ENCODE results near the gene DOK6. TPM values are rescaled to one million over a fixed set of nuclear protein-coding genes. Genes with fewer than 3 reads are reported as not detected.

DOK6 gene
- total and polyA plus RNA-seq, 10 of the 15 experiments (the other 5 are each of a cell fraction or from before 2014, with no cell fraction given): 0.01 to 0.09 (median 0.04) TPM; not detected in 4

DNA sequence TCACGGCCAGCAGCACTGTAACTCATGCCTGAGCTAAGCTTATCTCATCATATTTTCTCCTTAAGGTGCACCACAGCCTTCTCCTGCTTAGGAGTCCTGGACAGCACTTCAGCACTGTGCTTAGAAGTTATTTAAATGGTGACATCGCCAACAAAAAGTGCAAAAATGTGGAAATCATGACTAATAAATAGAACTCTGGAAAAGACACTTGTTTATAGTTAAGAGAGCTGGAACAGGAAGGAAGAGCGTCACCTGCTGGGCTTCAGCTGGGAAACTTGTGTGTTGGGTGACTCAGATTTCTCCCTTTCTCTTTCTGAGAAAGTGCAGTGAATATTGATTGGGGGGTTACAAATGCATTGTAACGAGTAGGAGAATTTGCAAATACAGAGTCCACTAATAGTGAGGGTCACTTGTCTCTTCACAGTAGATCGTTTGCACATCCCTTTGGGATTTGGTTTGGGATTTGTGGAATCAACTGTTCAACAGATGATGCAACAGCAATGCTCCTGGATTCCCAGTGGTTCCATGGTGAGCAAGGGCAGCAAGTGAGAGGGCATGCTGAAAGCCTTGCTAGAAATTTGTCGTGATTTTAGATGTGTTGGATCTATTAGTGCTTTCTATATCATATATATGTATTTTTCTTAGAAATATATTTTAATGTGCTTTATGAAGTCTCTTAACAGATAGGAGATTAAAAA is 84.2 kb downstream of the DOK6 start (continued):
- TF ChIP-seq, protein P1, sequence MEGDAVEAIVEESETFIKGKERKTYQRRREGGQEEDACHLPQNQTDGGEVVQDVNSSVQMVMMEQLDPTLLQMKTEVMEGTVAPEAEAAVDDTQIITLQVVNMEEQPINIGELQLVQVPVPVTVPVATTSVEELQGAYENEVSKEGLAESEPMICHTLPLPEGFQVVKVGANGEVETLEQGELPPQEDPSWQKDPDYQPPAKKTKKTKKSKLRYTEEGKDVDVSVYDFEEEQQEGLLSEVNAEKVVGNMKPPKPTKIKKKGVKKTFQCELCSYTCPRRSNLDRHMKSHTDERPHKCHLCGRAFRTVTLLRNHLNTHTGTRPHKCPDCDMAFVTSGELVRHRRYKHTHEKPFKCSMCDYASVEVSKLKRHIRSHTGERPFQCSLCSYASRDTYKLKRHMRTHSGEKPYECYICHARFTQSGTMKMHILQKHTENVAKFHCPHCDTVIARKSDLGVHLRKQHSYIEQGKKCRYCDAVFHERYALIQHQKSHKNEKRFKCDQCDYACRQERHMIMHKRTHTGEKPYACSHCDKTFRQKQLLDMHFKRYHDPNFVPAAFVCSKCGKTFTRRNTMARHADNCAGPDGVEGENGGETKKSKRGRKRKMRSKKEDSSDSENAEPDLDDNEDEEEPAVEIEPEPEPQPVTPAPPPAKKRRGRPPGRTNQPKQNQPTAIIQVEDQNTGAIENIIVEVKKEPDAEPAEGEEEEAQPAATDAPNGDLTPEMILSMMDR (IDR thresholded peaks at IDR 0.05 in 2 of 3, conservative IDR thresholded peaks at IDR 0.05 in 1 of 3; ENCODE audit: control insufficient read depth in 2 of 3, extremely low read depth in 1 of 3, insufficient read depth in 1 of 3, low read depth in 3 of 3, low read length in 3 of 3): no peak
- no peak for TF ChIP-seq YBX1 (IDR thresholded peaks at IDR 0.05)
- TF ChIP-seq, protein P2, sequence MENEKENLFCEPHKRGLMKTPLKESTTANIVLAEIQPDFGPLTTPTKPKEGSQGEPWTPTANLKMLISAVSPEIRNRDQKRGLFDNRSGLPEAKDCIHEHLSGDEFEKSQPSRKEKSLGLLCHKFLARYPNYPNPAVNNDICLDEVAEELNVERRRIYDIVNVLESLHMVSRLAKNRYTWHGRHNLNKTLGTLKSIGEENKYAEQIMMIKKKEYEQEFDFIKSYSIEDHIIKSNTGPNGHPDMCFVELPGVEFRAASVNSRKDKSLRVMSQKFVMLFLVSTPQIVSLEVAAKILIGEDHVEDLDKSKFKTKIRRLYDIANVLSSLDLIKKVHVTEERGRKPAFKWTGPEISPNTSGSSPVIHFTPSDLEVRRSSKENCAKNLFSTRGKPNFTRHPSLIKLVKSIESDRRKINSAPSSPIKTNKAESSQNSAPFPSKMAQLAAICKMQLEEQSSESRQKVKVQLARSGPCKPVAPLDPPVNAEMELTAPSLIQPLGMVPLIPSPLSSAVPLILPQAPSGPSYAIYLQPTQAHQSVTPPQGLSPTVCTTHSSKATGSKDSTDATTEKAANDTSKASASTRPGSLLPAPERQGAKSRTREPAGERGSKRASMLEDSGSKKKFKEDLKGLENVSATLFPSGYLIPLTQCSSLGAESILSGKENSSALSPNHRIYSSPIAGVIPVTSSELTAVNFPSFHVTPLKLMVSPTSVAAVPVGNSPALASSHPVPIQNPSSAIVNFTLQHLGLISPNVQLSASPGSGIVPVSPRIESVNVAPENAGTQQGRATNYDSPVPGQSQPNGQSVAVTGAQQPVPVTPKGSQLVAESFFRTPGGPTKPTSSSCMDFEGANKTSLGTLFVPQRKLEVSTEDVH (IDR thresholded peaks at IDR 0.05; ENCODE audit: low read depth, partially characterized antibody): no peak
- TF ChIP-seq, protein P3, sequence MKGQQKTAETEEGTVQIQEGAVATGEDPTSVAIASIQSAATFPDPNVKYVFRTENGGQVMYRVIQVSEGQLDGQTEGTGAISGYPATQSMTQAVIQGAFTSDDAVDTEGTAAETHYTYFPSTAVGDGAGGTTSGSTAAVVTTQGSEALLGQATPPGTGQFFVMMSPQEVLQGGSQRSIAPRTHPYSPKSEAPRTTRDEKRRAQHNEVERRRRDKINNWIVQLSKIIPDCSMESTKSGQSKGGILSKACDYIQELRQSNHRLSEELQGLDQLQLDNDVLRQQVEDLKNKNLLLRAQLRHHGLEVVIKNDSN (IDR thresholded peaks at IDR 0.05; ENCODE audit: borderline replicate concordance, extremely low read length, insufficient read depth, low read depth, low read length): no peak
- TF ChIP-seq HCFC1 (IDR thresholded peaks at IDR 0.05; ENCODE audit: low read length): no peak
- no peak for TF ChIP-seq SMC3 (IDR thresholded peaks at IDR 0.05; ENCODE audit: borderline replicate concordance, low read length)
- TF ChIP-seq SMARCA5 (IDR thresholded peaks at IDR 0.05): no peak
- TF ChIP-seq, protein P4, sequence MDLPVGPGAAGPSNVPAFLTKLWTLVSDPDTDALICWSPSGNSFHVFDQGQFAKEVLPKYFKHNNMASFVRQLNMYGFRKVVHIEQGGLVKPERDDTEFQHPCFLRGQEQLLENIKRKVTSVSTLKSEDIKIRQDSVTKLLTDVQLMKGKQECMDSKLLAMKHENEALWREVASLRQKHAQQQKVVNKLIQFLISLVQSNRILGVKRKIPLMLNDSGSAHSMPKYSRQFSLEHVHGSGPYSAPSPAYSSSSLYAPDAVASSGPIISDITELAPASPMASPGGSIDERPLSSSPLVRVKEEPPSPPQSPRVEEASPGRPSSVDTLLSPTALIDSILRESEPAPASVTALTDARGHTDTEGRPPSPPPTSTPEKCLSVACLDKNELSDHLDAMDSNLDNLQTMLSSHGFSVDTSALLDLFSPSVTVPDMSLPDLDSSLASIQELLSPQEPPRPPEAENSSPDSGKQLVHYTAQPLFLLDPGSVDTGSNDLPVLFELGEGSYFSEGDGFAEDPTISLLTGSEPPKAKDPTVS (IDR thresholded peaks at IDR 0.05; ENCODE audit: low read depth, low read length): no peak
- TF ChIP-seq, protein P5, sequence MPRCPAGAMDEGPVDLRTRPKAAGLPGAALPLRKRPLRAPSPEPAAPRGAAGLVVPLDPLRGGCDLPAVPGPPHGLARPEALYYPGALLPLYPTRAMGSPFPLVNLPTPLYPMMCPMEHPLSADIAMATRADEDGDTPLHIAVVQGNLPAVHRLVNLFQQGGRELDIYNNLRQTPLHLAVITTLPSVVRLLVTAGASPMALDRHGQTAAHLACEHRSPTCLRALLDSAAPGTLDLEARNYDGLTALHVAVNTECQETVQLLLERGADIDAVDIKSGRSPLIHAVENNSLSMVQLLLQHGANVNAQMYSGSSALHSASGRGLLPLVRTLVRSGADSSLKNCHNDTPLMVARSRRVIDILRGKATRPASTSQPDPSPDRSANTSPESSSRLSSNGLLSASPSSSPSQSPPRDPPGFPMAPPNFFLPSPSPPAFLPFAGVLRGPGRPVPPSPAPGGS (IDR thresholded peaks at IDR 0.05; ENCODE audit: borderline replicate concordance, insufficient read depth, low read depth, low read length, poor library complexity, severe bottlenecking): no peak
- no peak for TF ChIP-seq IKZF1 (conservative IDR thresholded peaks at IDR 0.05)
- TF ChIP-seq ZNF207 (IDR thresholded peaks at IDR 0.05; ENCODE audit: borderline replicate concordance): no peak
- no peak for TF ChIP-seq IKZF2 (IDR thresholded peaks at IDR 0.05)
